ENCODE measurements around the gene SLIT3.
"Not testable (repeated sequence)": the region's sequence is repeated elsewhere in the genome, so short reads cannot be mapped to it uniquely, and the experiment has no call there.

The SLIT3 gene

GRCh38 chr5:168768172-168768571, 532.8 kb downstream of the SLIT3 start:
- no peak for DNase-seq (ENCODE audit: low read depth in 2 of 2)

GRCh38 chr5:168766426-168766700, 534.6 kb downstream of the SLIT3 start:
- DNase-seq (ENCODE audit: low read depth in 2 of 2): no peak

DNA sequence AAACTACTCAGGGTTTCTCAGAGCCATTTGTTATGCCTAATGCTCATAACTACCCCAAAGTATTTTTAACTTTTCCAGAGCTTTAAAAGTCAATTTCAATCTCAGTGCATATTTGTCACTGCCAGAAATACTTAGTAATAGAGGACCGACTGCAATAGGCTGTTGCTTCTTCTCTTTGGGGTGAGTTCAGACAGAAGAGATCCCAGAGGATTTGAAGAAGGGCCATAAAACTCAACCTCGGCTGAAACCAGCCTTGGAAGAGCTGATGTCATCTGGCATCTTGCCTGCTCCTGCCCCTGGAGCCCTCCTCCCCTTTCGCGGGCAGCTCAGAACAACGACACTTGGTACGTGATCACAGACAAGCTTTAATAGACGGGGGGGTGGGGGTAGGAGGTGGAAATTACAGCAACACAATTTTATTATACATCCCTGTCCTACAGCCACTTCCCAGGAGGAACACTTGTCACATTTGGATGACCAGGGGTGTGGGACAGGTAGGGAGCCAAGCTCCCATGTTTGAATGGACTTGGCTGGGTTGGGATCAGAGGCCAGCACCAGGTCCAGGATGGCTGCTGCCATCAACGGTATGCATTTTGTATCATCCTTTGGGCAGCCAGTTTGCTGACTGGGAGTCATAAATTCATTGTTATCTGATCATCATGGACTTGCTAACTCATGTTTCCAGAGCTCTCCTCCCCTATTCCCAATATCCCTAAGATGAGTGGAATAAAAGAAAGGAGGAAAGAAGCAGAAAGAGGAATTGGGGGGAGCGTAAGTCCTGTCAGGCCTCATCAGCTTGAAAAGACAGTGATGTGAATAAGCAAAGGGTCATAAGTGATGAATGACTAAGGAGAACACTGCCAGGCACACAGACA, 535.2 kb downstream of the SLIT3 start:
- no peak for DNase-seq (ENCODE audit: low read depth in 2 of 2)

DNA sequence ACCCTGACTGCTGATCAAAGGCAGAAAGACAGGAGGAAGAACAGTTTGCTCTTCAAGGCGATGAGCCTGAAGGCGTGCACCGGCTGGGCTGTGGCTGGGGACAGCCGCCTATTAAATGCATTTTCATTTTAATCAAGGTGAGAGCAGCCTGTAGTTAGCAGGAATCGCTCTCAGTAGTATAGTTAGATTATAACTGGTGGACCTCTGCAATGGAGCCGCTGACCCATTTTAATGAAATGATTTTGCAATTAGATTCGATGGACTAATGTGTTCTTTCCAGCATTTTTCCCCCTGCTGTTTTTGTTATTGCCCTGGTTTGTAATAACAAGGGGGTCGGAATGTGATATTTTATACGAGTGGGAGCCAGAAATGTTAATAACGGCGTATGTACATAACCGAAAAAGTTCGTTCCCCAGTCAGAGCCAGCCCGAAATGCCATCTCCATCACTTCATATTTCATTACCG, 535.8 kb downstream of the SLIT3 start:
- DNase-seq (ENCODE audit: low read depth in 2 of 2): no peak

DNA sequence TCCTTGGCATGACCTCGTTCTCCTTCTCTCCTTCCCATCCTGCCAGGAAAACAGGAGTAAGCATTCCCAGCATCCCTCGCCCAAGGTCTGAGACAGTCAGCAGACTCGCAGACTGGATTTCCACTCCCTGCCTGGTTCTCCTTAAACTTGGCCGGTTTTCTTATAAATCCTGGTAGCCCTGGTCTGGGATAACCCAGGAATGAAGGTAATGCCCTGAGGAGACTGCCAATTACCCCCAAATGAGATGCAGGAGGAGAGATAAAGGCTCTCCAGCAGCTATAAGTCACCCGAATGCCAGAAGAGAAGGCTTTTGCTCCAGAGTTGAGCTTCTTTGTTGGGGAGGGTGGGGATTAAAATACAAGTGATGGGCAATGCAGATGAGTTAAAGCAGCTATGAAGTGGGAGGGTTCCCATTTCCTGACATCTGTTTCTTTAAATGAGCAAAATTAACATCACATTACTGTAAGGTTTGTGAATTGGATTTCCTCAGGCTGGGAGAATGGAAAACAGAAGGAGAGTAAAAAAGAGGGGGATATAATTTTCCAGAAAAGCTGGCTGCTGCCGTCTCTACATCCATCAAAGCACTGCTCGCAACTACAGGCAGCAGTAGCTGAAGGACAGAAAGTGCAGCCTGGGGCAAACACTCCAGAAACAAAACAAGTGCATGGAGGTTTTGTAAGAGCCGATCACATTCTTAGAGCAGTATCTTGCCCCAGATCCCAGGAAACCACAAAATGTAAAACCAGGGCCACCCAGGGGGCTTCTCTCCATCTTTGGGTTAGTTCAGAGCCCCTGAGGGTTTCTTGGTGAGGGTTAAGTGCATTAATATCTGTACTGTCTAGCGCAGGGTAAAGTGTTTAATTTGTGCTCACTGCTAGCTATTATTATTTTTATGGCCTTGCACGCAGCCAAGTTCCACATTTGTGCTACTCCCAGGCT, 544.2 kb downstream of the SLIT3 start:
- no peak for DNase-seq (ENCODE audit: low read depth in 2 of 2)

DNA sequence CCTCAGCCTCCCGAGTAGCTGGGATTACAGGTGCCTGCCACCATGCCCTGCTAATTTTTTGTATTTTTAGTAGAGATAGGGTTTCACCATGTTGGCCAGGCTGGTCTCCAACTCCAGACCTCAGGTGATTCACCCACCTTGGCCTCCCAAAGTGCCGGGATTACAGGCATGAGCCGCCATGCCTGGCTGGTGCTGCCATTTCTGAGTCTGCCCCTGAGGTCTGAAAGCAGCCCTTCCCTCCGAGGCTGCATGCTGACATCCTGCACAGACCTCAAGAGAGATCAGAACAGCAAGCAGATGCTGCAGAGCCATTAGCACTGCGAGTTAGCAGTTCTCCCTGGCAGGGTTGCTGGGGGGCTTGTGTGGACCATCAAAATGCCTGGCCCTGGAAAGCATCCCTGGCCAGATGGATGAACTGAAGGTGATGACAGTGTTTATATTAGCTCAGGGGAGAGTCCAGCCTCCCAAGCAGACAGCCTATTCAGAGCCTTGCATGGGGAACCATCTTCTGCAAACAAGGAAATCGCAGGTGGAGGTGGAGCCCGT, 545.3 kb downstream of the SLIT3 start:
- DNase-seq (ENCODE audit: low read depth in 2 of 2): no peak

- DNase-seq (ENCODE audit: low read depth in 2 of 2): no peak
These were observed 547.2 kb downstream of the SLIT3 start for GRCh38 chr5:168753691-168754254.

- DNase-seq (ENCODE audit: low read depth in 2 of 2): no peak
These were observed 548.3 kb downstream of the SLIT3 start for GRCh38 chr5:168752416-168753190.

GRCh38 chr5:168752012-168752411, 548.9 kb downstream of the SLIT3 start:
- DNase-seq (ENCODE audit: low read depth in 2 of 2): no peak

DNA sequence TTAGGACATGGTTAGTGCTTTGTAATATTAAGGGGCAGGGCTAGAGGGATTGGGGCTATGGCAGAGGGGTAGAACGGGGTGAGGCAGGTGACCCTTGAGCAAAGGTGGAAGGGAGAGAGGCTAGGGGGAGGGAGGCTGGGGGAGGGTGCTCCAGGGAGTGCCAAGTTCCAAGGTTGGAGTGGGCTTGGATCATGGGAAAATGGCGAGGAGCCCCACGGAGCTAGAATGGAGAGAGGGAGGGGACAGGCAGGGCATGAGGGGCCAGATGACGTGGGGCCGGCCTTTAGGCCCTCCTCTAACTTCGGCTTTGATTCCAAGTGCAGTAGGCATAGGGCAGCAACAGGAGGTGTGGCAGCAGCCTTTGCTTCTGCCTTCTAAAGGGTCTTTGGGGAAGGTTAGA, 550.0 kb downstream of the SLIT3 start:
- no peak for DNase-seq (ENCODE audit: low read depth in 2 of 2)

GRCh38 chr5:168749391-168750100, 551.4 kb downstream of the SLIT3 start:
- DNase-seq (ENCODE audit: low read depth in 2 of 2): no peak

DNA sequence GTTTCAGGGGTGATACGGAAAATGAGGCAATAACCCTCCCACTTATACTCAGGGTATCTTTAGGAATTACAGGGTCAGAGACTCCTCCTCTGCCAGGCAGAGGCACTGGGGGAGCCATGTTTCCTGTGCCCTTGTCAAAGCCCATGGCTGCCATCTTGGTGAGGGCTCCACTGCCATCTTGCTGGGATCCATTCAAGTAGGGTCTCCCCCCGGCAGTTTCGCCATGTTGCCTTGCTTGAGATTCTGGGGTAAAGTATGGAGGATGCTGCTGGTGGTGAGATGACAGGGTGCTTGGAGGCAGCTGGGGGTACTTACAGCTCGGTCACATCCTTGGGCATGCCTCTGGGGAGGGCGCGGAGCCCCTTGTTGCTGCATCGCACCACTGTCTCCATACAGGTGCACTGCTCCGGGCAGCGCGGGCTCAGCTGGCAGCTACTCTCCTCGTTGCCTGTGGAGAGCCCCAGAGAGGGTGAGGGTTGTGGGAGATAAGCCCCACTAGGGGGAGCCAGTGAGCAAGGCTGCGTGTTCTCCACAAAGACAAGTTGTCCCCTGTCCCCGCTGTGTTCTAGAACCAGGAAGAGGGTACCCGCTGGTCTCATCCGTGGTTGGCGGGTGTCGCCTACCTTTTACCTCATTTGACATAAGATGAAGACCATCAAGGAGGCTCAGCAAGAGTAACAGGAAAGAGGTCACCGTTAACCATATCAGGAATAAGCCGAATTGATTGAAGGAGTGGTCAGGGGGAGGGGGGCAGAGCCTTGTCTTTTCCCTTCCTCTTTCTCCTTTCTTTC, 552.8 kb downstream of the SLIT3 start:
- DNase-seq (ENCODE audit: low read depth in 2 of 2): no peak

- DNase-seq (ENCODE audit: low read depth in 2 of 2): no peak
These were observed 553.9 kb downstream of the SLIT3 start for GRCh38 chr5:168746893-168747640.

DNA sequence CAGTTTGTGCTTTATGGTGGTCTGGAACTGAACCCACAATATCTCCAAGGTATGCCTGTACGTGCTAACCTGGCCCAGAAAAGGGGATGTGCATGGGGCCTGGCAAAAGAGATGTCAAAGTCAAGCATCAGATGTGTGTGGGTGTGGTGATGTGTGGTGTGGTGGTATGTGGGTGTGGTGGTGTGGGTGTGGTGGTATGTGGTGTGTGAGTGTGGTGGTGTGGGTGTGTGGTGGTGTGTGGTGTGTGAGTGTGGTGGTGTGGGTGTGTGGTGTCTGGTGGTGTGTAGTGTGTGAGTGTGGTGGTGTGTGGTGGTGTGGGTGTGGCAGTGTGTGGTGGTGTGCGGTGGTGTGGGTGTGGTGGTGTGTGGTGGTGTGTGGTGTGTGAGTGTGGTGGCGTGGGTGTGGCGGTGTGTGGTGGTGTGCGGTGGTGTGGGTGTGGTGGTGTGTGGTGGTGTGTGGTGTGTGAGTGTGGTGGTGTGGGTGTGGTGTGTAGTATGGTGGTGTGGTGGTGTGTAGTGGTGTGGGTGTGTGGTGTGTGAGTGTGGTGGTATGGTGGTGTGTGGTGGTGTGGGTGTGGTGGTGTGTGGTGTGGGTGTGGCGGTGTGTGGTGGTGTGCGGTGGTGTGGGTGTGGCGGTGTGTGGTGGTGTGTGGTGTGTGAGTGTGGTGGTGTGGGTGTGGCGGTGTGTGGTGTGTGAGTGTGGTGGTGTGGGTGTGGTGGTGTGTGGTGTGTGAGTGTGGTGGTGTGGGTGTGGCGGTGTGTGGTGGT, 554.6 kb downstream of the SLIT3 start:
- not testable (repeated sequence) for DNase-seq (ENCODE audit: low read depth in 2 of 2)

- no peak for DNase-seq (ENCODE audit: low read depth in 2 of 2)
These were observed 557.3 kb downstream of the SLIT3 start for GRCh38 chr5:168743617-168744016.

DNA sequence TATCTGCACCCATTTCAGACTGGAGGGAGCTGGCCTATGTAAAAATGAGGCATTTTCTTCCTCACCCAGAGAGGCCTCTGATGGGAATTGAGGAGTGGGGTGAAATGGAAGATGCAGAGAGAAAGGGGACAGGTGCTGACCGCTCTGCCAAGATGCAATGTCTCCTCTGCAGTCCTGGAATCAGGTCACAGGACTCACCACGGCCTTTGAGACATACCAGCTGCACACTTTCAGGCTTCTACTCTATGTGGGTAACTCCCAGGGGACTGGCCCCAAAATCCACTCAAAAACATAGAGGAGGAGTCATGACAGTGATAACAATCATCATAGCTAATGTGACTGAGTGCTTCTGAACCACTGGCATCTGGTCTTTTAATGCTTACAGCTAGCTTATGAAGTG, 558.6 kb downstream of the SLIT3 start:
- DNase-seq (ENCODE audit: low read depth in 2 of 2): not testable (repeated sequence)

DNA sequence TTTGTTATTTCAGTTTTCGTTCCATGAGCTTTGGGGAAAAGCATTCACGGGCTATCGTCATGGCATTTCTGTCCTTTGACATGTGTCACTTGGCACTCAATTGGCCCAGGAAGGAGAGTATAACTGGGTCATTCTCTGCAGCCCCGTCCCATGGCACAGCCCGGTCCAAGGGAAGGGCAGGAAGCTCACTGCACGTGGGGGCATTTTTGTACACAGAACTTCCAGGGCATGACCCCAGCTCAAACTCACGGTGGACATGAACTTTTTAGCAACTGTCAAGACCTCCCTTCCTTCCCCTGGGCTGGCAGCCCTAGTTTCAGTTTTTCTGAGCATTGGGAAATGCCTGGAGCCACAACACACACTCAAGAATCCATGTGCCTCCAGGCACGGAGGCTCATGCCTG, 560.1 kb downstream of the SLIT3 start:
- no peak for DNase-seq (ENCODE audit: low read depth in 2 of 2)

DNA sequence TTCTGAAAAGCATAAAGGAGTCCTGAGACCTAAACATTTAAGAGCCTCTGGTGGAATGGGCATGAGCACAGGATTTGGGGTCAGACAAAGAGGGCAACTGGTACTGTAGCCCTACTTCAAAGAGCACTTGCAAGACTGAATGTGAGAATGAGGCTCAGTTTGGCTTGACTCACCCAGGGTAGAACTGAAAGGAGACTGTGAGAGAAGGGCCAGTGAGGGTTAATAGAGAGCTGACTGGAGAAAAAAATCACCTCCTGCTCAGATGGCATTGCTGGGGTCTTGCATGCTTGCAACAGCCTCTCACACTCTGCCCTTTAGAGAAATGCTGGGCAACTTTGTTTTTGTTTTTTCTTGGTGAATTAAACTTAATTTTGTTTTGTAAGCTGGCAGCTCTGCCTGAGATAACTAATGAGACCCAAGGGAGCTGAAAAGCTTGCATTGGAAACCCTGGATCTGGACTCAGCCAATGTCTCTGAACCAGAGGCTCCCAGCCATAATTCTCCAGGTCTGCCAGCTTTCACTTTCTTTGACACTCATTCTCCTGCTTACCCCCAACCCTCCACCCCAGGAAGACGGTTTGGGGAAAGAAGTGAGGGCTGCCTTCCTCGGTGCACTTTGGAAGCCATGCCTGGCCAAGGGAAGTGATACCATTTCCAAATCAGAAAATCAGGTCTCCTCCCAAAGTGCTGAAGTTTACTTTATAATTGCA, 560.7 kb downstream of the SLIT3 start:
- no peak for DNase-seq (ENCODE audit: low read depth in 2 of 2)
